HG02678 (cell line): ENCODE results near the gene NFIA.

ENCODE experiments used
- ATAC-seq: cut with Tn5 transposase; IDR thresholded peaks from one replicate; pipeline ENCODE4 v1.9.1; 2021; ENCODE audit warnings: mild to moderate bottlenecking, moderate library complexity; ENCODE audit not compliant: unreplicated experiment

Gene NFIA

DNA sequence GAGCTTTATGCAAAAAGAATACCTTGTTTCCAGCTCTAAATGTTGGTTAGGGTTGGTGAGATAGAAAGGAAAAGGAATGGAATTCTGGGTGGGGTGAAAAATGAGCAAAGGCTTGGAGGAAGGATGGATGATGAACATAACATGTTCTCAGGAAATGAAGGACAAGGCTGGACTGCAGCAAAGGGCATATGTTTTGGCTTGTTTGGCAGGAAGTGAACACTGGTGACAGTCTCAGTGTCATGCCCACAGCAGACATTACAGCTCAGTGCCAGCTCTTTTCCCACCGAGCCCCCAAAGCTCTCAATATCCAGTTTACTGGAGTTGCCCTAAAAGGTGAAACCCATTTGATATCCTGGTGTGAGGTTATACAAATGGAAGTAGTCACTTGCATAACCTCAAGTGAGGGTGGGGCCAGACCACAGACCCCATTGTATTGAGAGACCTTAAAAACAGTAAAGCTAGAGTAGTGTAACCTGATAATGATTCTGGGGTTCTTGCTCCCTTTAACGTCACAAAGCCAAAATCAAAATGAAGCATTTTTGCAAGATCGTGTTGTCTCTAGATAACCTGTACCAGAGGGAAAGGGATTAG, 270.6 kb downstream of the NFIA start:
- no peak for ATAC-seq

DNA sequence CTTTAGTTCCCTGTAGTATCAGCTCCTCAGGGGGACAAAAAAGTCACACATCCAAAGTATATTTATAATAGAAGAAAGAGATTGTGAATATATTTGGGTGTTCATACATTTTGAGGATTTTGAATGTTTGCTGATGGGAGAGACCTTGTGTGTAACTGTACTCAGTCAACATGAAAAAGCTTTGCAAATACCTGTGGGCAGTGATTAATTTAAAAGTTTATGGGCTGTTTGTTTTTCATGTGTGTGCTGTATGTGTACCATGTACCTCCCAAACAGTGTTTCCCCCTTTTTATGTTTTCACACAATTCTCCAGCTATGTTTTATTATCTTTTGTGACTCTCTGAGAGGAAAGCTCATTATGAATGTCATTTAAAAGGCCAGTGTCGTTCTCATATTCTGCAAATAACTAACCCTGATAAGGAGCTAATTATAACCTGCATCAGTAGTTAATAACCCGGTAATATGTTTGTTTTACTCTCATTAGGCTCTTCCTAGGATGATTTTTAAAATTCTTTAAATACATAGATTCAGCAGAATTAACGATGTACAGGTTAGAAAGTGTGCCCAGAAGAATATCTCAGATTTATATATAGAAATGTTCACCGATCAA, 271.5 kb downstream of the NFIA start:
- ATAC-seq = no peak

DNA sequence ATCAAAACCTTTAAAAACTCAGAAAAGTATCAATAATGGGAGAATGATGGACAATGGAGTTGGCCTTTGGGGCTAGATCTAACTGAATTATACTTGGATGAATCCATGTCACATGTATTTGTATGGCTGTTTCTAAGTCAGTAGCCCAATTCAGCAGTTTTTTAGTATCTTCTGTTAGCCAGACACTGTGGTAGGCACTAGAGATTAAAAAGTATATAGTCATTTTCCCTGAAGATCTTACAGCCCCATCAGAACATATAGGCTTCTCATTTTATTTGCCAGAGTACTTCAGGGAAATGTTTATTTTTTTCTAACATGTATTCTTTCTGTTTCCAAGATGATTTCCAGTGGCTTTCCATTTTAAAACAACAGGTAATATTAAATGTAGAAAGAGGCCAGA, 273.7 kb downstream of the NFIA start:
- ATAC-seq = no peak

DNA sequence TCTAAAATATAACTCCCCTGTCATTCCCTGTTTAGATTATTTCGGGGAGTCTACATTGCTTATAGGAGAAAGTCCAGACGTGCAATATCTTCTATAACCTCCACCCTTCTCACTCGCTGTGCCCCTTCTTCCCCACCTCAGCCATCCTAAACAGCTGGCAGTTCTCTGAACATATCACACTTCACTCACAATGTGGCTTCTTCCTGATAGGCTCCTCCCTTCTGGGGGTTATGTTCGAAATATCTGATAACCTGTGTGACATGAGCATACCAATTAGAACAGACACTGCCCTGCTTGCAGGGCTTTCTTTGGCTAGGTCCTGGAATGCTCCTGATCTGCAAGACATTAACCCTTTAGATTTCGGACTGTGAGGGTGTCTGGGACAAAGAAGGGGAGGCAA, 274.6 kb downstream of the NFIA start:
- ATAC-seq = no peak

DNA sequence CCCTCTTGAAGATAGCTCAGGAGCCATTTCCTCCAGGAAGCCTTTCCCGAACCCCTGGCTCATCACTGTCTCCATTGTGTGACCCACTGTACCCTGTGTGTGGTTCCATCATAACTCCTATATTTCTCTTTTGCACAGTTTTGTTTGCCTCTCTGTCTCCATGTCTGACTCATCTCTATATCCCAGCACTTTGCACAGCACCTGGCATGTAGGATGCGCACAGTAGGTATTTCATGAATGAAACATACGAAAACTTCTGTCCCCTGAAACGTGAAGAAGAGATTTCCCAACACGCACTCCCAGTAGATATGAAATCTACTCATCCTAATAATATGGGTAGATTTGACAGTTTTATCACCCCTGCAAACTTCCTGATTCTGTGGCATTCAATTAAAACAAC, 275.2 kb downstream of the NFIA start:
- ATAC-seq = no peak

DNA sequence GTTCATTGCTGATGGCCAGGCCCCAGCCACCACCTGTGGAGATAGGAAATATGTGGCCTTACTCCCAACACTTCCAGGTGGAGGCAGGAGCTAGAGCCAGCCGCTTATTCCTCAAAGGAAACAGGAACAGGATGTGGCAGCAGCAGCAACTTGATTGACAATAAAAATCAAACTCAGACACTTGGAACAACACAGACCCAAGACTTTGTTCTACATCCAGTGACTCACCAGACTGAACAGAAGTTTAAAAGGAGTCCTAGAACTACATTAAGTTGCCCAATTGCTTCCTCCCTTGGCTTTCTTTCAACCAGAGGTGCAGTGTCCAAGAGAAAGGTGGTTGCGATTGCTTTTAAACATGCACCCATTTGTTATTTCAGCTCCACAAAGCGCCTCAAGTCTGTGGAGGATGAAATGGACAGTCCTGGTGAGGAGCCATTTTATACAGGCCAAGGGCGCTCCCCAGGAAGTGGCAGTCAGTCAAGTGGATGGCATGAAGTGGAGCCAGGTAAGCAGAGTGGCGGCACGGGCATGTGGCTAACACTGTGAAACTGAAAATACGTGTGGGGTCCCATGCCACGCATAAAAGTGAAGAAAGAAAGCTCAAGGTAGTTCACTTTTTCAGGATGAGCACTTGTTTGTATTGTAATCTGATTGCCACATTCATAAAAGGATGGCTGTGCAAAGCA, 276.6 kb downstream of the NFIA start:
- no peak for ATAC-seq

DNA sequence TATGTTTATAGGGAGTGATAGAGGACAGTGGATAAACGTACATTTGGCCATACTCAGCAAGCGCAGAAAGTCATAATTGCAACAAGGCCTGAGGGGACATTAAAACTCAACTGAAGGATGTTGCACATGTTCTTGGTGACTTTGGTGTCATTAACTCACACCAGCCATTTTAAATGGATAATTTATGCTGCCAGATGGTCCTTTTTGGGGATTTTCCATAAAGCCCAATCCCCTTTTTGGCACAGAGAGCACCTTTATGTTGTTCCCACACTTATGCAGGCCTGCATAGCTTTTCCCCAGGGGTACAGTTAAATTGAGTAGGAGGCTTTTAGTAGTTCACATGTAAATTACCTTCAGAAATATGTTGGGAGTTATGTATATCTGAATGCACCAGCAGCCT, 279.6 kb downstream of the NFIA start:
- no peak for ATAC-seq

DNA sequence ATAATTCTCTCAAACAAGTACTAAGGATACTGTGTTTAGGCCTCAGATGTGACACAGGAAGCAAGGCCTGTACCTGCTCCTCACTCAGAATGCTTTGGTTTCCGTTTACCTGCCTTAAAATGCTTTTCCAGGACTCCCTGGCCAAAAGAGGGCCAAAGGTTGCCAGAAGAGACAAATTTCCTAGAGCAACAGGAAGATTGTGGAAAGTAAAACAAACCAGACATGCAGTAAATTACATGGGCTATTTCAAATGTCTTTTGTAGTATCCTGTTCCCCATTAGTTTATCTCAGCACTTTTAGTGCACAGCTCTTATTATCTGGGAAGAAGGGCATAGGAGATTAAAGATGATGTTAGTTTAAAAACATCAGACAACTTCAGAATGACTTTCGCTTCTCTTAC, 280.0 kb downstream of the NFIA start:
- no peak for ATAC-seq

DNA sequence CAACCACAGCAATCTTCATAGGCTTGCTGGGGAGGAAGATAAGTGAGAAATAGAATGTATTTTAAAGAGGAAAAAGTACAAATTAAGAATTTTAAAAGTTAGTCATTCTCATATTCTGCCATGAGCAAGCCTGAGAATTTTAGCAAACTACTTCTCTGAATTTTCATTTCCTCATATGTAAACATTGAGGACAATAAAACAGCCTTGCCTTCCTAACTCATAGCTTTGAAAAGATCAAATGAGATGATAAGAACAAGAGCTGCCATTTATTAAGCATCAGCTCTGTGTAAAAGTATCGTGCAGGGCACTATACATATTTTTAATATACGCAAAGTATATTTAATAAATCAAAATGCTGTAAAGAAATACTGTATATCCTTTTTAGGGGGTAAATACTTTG, 286.0 kb downstream of the NFIA start:
- ATAC-seq = no peak

DNA sequence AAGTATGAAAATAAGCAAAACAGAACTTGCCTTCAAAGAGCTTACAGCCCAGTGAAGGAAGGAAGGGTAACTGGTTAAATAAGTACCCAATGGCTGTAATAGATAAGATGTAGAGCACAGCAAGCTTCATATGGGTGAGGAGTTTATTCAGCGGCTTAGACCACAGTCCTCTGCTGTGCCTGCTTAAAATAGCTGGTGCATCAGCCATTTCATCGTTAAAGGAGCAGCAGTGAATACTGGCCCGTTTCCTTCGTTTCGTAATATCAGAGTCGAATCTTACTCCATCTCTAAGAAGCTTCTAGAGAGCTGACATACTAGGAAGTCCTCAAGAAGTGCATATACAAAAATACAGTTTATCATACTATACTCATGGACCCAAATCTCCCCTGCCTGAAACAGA, 286.5 kb downstream of the NFIA start:
- ATAC-seq = no peak

DNA sequence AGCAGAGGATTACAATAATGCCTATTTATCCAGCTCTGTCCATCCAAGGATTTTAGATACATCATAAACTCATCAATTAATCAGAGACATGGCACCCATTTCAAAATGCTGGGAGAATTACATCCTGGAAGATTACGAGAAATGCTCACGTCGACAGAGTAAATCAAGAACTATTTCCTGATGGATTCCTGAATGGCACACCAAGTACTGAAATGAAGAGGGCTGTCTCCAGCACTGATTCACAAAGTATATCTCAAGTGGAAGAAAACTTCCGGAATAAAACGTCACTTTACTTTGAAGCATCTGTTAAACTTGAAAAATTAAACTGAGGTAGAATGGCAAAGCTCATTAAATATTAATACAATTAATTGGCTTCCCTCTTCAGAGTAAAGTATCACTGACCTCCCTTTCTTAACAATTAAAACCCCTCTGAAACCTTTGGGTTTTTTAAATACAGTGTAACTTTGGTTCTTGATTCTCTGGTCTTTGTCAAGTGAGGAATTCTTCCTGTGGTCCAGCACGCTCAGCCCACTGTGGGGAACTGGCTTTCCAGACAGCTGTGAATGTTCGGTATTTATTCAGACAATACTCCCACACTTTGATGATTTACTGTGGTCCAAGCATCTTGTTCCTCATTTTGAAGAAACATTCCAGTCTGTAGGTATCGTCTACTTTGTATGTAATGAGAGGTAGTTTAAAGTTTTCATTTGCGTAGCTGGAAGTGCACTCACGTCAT, 288.0 kb downstream of the NFIA start:
- ATAC-seq = no peak

DNA sequence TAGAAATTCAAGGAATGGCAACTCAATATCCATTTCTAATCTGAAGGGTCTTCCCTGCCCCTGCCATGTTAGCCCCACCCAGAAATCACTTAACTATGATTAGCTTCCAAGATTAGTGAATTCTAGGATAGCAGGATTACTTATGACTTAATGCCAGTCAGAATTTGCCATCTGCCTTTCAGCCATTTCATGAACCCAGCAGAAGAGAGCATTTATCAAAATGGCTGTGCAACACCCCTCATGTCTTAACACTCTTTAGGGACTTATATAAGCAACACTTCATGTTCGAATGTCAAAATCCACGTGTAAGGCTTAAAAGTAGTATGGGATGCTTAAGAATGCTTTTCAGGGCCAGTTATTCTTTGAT, 288.5 kb downstream of the NFIA start:
- no peak for ATAC-seq

DNA sequence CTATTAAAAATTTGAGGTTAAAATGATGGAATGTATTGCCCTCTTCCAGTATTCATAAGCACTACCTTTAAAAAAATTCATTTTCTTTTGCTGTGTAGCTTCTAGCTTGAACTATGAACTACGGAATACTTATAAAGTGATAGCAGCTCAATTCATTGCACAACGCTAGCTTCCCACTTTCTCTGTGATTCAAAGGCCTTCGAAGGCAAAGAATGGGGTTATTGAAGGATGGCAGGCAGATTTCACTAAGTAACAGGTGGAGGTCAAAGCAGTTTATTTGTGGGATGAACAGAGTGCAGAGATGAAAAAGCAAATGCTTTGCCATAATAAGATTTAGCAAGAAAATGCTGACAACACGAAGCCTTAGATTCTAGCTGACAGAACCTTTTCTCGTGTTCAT, 290.6 kb downstream of the NFIA start:
- ATAC-seq = no peak

DNA sequence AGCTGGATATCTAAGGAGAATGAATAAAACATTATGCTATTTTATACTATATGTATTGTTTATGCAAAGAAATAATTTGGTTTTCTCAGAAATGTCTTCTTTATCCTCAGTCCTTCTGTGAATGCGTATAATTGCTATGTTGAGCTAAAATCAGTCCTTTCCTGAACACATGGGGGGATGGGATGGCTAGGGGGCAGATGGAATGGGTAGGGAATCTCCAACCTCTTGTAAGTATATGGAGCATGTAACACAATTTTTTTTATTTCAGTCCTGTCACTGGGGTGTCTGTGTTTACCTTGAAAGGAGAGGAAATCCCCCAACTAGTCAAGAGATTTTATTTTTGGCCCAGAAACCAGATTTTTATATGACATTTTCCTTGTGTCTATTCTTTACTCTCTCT, 291.8 kb downstream of the NFIA start:
- ATAC-seq = no peak

DNA sequence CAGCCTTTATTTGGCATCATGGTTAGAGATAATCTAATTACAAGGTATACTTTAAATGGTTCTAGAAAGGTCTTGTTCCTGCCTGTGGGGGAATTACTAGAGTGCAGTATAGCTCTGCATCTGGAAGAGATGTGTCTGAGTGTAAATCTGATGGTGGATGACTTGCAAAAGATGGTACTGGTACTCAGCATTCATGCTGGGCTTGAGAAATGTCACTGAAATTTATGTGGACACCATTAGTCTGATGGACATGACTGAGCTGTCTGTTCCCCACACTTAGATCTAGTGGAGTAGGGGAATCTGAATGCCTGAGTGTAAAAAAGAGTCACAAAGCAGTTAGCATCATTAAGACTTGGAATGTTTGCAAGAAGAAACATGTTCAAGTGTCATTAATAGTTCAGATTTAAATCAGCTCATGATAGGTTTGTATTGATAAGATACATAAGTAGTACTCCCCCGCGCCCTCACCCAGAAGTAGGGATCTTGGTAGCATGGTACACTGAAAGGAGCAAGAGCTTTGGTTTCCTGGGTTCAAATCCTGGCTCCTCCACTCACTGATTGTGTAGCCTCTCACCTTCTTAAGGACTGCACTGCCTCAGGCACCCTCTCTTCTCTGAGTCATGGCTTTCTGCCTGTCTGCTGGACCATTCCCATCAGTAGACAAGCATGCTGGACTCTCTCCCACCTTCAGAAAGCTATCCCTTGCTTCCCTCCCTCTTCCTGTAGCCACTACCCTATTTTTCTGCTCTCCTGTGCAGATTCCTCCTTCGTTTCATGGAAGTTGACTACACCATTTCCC, 292.9 kb downstream of the NFIA start:
- ATAC-seq = no peak

DNA sequence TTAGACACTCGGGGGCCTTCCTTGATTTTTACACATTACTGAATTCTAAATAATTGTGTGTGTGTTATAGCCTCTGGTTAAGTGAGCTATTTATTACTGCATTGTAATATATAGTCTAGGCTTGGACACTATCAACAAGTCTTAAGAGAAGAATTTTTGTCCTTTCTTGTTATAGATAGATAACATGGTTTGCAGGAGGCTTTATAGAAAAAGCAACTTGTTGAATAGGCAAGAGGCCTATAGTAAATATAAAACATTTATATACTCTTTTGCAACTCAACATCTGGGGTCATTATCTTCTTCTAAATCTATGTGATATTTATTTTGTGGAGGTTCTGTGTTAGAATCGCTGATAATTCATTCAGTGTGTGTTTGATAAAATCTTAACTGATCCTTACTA, 293.8 kb downstream of the NFIA start:
- ATAC-seq = no peak

DNA sequence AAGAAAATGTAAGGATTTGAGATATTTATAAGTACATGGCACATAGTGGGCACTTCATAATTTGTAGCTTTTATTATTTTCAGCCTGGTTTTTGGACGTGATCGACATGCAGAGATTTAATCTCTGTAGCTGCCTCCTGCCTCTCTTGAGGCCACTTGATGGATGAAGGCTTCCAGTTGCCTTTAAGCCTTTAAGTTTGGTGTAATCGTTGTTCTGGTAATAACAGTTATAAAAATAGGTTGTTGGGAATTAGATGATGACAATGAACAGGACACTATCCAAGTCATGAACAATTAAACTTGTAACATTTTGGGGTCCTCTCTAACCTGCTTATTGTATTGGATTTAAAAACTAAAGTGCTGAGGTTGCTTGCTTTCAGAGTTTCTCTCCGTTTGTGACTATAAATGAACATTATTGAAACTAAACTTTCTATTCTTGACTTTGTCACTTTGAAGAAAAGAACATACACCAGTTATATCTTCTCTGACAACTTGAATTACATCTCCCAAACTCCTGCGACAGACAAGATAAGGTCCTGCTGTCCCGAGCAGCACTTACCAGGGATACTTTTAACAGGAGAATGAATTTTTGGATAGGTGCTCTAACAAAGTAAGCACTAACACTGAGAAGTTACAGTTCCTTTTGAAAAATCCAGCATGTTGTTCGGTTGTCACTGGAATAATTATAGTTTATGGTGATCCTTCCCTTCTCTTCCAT, 295.0 kb downstream of the NFIA start:
- ATAC-seq = no peak

DNA sequence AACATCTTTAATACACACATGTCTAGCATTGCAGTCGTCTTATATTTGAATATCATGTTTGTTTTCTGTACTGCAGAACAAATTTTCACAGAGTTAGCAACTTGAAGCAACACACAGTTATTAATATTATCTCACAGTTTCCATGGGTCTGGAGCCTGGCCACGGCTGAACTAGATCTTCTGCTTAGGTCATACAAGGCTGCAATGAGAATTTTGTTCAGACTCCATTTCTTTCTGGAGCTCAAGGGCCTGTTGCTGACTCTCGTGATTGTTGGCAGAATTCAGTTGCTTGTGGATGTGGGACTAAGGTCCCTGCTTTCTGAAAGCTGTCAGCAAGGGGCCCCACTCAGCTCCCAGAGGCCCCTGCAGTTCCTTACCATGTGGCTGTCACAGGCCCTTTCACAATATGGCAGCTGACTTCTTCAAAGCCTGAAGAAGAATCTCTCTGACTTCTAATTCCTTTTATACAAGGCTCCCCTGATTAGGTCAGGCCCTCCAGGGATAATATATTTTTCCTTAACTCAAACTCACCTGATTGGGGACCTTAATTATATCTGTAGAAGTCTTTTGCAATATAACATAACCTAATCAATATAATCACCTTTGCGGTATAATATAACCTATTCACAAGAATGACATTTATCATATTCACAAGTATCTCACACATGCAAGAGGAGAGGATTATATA, 296.3 kb downstream of the NFIA start:
- no peak for ATAC-seq

DNA sequence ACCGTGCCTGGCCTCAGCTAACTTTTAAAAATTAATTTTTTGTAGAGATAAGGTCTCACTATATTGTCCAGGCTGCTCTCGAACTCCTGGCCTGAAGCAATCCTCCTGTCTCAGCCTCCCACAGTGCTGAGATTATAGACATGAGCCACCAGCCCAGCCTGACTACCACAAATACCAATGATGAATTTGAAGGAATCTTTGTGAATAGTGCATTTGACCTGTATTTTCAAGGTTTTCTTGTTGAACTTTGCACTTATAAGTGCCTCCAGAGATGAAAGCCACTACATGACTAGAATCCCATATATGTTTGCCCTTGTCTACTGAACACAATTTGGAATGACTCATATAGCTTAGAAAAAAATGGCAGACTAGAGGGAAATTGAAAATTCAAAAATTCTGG, 297.3 kb downstream of the NFIA start:
- no peak for ATAC-seq

DNA sequence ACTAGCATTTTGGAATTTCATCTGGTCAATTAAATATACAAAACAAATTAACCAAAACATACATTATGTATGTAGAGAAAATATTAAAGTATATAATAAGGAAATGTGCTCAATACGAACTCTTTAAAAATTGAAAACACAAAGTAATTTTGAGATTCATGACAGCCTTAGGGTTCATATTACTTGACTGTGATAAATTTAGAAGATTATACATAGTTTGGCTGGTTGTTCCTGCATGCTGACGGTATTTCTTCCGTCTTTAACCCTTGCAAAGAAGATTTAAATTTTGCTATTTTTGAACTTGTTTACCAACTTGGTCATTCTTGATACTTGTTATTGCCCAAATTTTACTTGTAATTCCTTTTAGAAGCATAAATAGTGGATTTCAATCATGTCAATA, 298.2 kb downstream of the NFIA start:
- no peak for ATAC-seq
